Smooth muscle cell (in vitro differentiated cells): ENCODE data around the gene KCTD13. TPM values are rescaled to one million over a fixed set of nuclear protein-coding genes. Genes with fewer than 3 reads are reported as not detected.
"Not testable (repeated sequence)": the region's sequence is repeated elsewhere in the genome, so short reads cannot be mapped to it uniquely, and the experiment has no call there.

ENCODE experiments used
- DNase-seq: peaks from one replicate; lab custom pipeline; 2025; ENCODE audit not compliant: unreplicated experiment; lab: John Stamatoyannopoulos, UW
- H2AFZ ChIP-seq: fragments of 200-600 bp; sonication (generic); 2 replicates; pipeline ENCODE4 v1.6.0; 2016; ENCODE audit warnings: antibody characterized with exemption, low read depth, mild to moderate bottlenecking
- H3F3A ChIP-seq: fragments of 200-600 bp; sonication (generic); 2 replicates; pipeline ENCODE4 v1.6.0; 2017; ENCODE audit warnings: antibody characterized with exemption, low read depth
- H3K27ac ChIP-seq: fragments of 200-600 bp; sonication (generic); 2 replicates; pipeline ENCODE4 v1.5.1; 2016; ENCODE audit warnings: low read depth, mild to moderate bottlenecking
- H3K27me3 ChIP-seq: fragments of 200-600 bp; sonication (generic); 2 replicates; pipeline ENCODE4 v1.6.1; 2016; ENCODE audit warnings: low read depth, mild to moderate bottlenecking
- H3K36me3 ChIP-seq: fragments of 200-600 bp; sonication (generic); 2 replicates; pipeline ENCODE4 v1.5.1; 2016; ENCODE audit warnings: low read depth
- H3K4me1 ChIP-seq: fragments of 200-600 bp; sonication (generic); 2 replicates; pipeline ENCODE4 v1.5.1; 2016; ENCODE audit warnings: low read depth
- H3K4me2 ChIP-seq: fragments of 200-600 bp; sonication (generic); 2 replicates; pipeline ENCODE4 v1.6.0; 2016; ENCODE audit warnings: mild to moderate bottlenecking
- H3K4me3 ChIP-seq: fragments of 200-600 bp; sonication (generic); 2 replicates; pipeline ENCODE4 v1.5.1; 2016; ENCODE audit warnings: mild to moderate bottlenecking
- H3K79me2 ChIP-seq: fragments of 200-600 bp; sonication (generic); 2 replicates; pipeline ENCODE4 v1.6.0; 2016; ENCODE audit warnings: low read depth, mild to moderate bottlenecking
- H3K9ac ChIP-seq: fragments of 200-600 bp; sonication (generic); 2 replicates; pipeline ENCODE4 v1.6.0; 2016; ENCODE audit warnings: low read depth
- H3K9me3 ChIP-seq: fragments of 200-600 bp; sonication (generic); replicated peaks from 2 replicates; pipeline ENCODE4 v1.5.1; 2016; ENCODE audit warnings: low read depth
- H4K20me1 ChIP-seq: fragments of 200-600 bp; sonication (generic); 2 replicates; pipeline ENCODE4 v1.6.0; 2016; ENCODE audit warnings: low read depth
- CTCF ChIP-seq: fragments of 200-600 bp; sonication (generic); IDR thresholded peaks from 2 replicates; pipeline ENCODE4 v1.5.1; 2017; ENCODE audit warnings: borderline replicate concordance, mild to moderate bottlenecking, antibody characterized with exemption; ENCODE audit not compliant: insufficient read depth, poor library complexity, severe bottlenecking
- WGBS: methylation state at CpG from one replicate; pipeline ENCODE4 v1.1.7; 2016; ENCODE audit warnings: low lambda C conversion rate; 5-methylcytosine and 5-hydroxymethylcytosine counted together
- polyA plus RNA-seq: library from polyadenylated mRNA; unstranded; fragments of >200 nt; fragmentation: Nextera tagmentation; extraction: Ambion mirVana; gene quantifications from 2 replicates; pipeline ENCODE4 v1.2.1, GENCODE V29; 2016
- total RNA-seq: library from RNA; depleted of rRNA; stranded (reverse); fragments of >200 nt; gene quantifications from 2 replicates; pipeline ENCODE4 v1.2.3, GENCODE V29; 2014

The KCTD13 gene
- total and polyA plus RNA-seq, 2 experiments from 2014 or later = 16.3 to 23.6 TPM

- 91% methylated on average over 10 of the region's 10 CpGs for WGBS
- Histone ChIP-seq H3K4me2 (no peak overlapping the region), H4K20me1 (no peaks in the 10 kb centered on the region), H3K36me3 (no peaks in the 10 kb centered on the region), H3F3A (no peaks in the 10 kb centered on the region), H3K27ac (no peak overlapping the region), H2AFZ (no peak overlapping the region), H3K4me1 (no peaks in the 10 kb centered on the region), H3K79me2 (no peaks in the 10 kb centered on the region), H3K9ac (no peak overlapping the region), H3K27me3 (no peaks in the 10 kb centered on the region), H3K9me3 (no peaks in the 10 kb centered on the region), H3K4me3 (no peak overlapping the region)
- DNase-seq = no peak
- no peak for TF ChIP-seq CTCF
These were observed 34.2 kb downstream of the KCTD13 start for GRCh38 chr16:29891525-29892457.

DNA sequence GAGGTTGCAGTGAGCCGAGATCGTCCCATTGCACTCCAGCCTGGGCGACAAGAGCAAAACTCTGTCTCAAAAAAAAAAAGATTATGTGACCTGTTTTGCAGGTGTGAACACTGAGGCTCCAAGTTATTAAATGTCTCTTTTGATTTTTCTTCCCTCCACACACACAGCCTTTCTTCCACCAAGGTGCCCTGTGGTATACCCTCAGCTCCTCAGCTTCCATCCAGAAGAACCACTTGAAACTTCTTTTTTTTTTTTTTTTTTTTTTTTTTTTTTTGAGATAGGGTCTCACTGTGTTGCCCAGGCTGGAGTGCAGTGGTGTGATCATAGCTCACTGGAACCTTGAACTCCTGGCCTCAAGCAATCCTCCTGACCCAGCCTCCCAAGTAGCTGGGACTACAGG, 36.7 kb downstream of the KCTD13 start:
- not testable (repeated sequence) for H3K9ac ChIP-seq, H3K4me3 ChIP-seq, DNase-seq, H3K36me3 ChIP-seq, H3K4me1 ChIP-seq, H3K9me3 ChIP-seq, H3F3A ChIP-seq, H3K27ac ChIP-seq, H3K79me2 ChIP-seq, H3K4me2 ChIP-seq, H4K20me1 ChIP-seq, H3K27me3 ChIP-seq, H2AFZ ChIP-seq
- WGBS = 100% methylated on average over 3 of the region's 3 CpGs

GRCh38 chr16:29883987-29884386, 42.0 kb downstream of the KCTD13 start:
- Histone ChIP-seq H3K4me3 (no peak overlapping the region), H2AFZ (no peak overlapping the region)
- 93% methylated on average over 6 of the region's 6 CpGs for WGBS

GRCh38 chr16:29881050-29881449, 45.0 kb downstream of the KCTD13 start:
- H3K4me2 ChIP-seq = no peak overlapping the region
- DNase-seq = no peak
- no peaks in the 10 kb centered on the region for H4K20me1 ChIP-seq
- no peaks in the 10 kb centered on the region for H3F3A ChIP-seq
- no peaks in the 10 kb centered on the region for H3K9me3 ChIP-seq
- H3K4me1 ChIP-seq = no peaks in the 10 kb centered on the region
- H3K79me2 ChIP-seq = no peaks in the 10 kb centered on the region
- 97% methylated on average over 3 of the region's 3 CpGs for WGBS
- H3K27me3 ChIP-seq = peaks cover 17% of the 10 kb centered on the region
- no peak overlapping the region for H3K9ac ChIP-seq
- H3K36me3 ChIP-seq = no peaks in the 10 kb centered on the region
- no peak overlapping the region for H2AFZ ChIP-seq
- TF ChIP-seq CTCF = no peak
- no peak overlapping the region for H3K27ac ChIP-seq
- no peak overlapping the region for H3K4me3 ChIP-seq

More at GRCh38 chr16:29883987-29884386, 42.0 kb downstream of the KCTD13 start:
- Histone ChIP-seq H3K36me3 (no peaks in the 10 kb centered on the region), H3K4me2 (no peak overlapping the region), H3K79me2 (no peaks in the 10 kb centered on the region), H3K9ac (no peak overlapping the region), H3K9me3 (no peaks in the 10 kb centered on the region), H4K20me1 (no peaks in the 10 kb centered on the region), H3K27me3 (no peaks in the 10 kb centered on the region), H3F3A (no peaks in the 10 kb centered on the region), H3K4me1 (no peaks in the 10 kb centered on the region), H3K27ac (no peak overlapping the region)
- TF ChIP-seq CTCF = no peak
- no peak for DNase-seq
